ENCODE data around the gene KRT77. TPM values are rescaled to one million over a fixed set of nuclear protein-coding genes. Genes with fewer than 3 reads are reported as not detected.
"Not testable (repeated sequence)": the region's sequence is repeated elsewhere in the genome, so short reads cannot be mapped to it uniquely, and the experiment has no call there.

Gene KRT77
- total RNA-seq, 1 donor from 2014 or later: 2.5 TPM

DNA sequence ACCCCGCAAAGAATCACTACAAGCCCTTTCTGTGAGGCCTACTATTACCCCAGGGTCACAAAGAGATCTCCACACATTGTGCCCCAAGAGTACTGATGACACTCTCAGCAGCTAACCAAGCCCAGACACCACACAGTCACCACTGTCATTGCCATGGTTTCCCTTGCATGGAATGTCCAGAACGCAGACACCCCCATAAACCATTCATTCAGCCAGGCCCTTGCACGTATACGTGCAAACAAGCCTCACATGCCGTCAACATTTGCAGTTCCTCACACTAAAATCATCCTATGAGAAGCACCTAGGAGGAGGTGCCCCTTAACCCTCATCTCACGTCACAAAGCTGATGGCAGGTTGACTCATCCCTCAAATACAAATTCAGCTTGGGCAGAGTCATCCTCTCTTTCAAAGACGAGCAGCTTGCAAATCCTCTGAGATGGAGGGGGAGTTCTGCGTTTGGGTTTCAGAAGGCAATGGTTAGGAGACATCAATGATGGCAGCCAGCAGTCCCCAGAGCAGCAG is 17.1 kb upstream of the KRT77 start:
- H3K4me1 ChIP-seq: no peaks in the 10 kb centered on the region
- intact Hi-C loops (cut with DNase I): no loop called here
- H3K4me3 ChIP-seq: no peak overlapping the region
- TF ChIP-seq, protein P1, sequence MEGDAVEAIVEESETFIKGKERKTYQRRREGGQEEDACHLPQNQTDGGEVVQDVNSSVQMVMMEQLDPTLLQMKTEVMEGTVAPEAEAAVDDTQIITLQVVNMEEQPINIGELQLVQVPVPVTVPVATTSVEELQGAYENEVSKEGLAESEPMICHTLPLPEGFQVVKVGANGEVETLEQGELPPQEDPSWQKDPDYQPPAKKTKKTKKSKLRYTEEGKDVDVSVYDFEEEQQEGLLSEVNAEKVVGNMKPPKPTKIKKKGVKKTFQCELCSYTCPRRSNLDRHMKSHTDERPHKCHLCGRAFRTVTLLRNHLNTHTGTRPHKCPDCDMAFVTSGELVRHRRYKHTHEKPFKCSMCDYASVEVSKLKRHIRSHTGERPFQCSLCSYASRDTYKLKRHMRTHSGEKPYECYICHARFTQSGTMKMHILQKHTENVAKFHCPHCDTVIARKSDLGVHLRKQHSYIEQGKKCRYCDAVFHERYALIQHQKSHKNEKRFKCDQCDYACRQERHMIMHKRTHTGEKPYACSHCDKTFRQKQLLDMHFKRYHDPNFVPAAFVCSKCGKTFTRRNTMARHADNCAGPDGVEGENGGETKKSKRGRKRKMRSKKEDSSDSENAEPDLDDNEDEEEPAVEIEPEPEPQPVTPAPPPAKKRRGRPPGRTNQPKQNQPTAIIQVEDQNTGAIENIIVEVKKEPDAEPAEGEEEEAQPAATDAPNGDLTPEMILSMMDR (IDR thresholded peaks at IDR 0.05): no peak
- TF ChIP-seq POLR2A (IDR thresholded peaks at IDR 0.05) (no peak), POLR2AphosphoS5 (IDR thresholded peaks at IDR 0.05; ENCODE audit: insufficient read depth in 1 of 2, low read depth in 1 of 2) (no peak)
- H3K36me3 ChIP-seq: no peaks in the 10 kb centered on the region
- no peak for DNase-seq (ENCODE audit: extremely low spot score in 2 of 2)
- H3K9me3 ChIP-seq: no peaks in the 10 kb centered on the region
- no peaks in the 10 kb centered on the region for H3K27me3 ChIP-seq
- no peak overlapping the region for H3K27ac ChIP-seq

DNA sequence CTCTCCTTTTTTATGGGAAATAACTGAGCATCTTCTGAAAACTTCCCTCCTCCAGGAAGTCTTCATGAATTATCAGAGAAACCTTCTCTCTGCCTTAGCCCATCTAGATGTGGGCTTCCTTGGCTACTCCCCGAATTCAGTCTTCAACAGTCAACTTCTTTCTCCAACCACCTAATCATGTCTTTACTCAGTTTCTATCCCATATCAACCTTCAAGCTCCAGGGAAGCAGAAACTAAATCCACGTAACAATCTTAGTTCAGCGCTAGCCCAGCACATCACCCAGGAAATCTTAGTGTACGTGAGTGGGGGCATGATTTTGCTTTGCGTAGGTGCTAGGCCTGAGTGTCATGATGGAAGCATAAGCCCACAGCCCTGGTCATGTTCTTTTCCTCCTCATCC is 12.7 kb upstream of the KRT77 start:
- H3K4me3 ChIP-seq: no peak overlapping the region
- DNase-seq (ENCODE audit: extremely low spot score in 2 of 2): no peak
- intact Hi-C loops (cut with DNase I): no loop called here
- H3K4me1 ChIP-seq: peaks cover 9% of the 10 kb centered on the region
- H3K27me3 ChIP-seq: no peaks in the 10 kb centered on the region
- H3K36me3 ChIP-seq: no peaks in the 10 kb centered on the region
- no peak for TF ChIP-seq POLR2AphosphoS5 (IDR thresholded peaks at IDR 0.05; ENCODE audit: insufficient read depth in 1 of 2, low read depth in 1 of 2)
- TF ChIP-seq, protein P1 (IDR thresholded peaks at IDR 0.05): no peak
- no peak for TF ChIP-seq POLR2A (IDR thresholded peaks at IDR 0.05)
- no peak overlapping the region for H3K27ac ChIP-seq
- H3K9me3 ChIP-seq: no peaks in the 10 kb centered on the region

DNA sequence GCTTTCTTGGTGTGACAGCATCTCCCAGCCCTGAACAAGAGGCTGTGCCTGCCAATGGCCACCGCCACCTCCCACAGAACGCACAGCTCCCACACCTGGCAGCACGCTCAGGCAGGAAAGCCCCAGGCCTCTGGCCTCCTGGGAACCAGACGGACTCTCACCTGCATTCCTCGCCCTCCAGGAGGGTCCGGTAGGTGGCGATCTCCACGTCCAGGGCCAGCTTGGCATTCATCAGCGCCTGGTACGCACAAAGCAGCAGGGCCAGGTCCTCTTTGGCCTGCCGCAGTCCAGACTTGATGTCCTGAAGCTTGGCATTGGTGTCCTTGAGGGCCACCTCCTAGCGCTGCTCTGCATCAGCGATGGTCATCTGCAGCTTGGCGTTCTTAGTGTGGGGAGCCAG is 12.1 kb upstream of the KRT77 start:
- H3K4me1 ChIP-seq: peaks cover 9% of the 10 kb centered on the region
- no peak for DNase-seq (ENCODE audit: extremely low spot score in 2 of 2)
- no peak overlapping the region for H3K4me3 ChIP-seq
- no peaks in the 10 kb centered on the region for H3K27me3 ChIP-seq
- no peak overlapping the region for H3K27ac ChIP-seq
- no peak for TF ChIP-seq POLR2AphosphoS5 (IDR thresholded peaks at IDR 0.05; ENCODE audit: insufficient read depth in 1 of 2, low read depth in 1 of 2)
- TF ChIP-seq, protein P1 (IDR thresholded peaks at IDR 0.05): no peak
- TF ChIP-seq POLR2A (IDR thresholded peaks at IDR 0.05): no peak
- no peaks in the 10 kb centered on the region for H3K36me3 ChIP-seq
- no peaks in the 10 kb centered on the region for H3K9me3 ChIP-seq
- intact Hi-C loops (cut with DNase I): no loop called here

DNA sequence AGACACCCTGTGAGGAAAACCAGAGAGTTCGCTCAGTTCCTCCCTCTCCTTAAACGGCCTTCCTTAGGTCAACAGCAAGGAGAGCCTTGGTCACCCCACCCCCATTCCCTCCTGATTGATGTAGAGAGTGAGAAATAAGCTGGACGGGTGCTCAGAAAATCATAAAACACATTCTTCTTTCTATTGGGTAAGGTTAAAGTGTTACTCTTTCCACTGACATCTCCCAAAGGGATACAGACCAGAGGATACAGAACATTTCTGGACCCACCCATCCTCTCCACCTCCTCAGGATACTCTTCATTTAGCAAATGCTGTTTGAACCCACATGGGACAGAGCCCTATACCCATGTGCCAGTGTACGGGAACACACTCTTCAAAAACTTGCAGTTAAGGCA is 11.6 kb upstream of the KRT77 start:
- intact Hi-C loops (cut with DNase I): no loop called here
- no peak overlapping the region for H3K4me3 ChIP-seq
- no peak overlapping the region for H3K27ac ChIP-seq
- peaks cover 9% of the 10 kb centered on the region for H3K4me1 ChIP-seq
- H3K36me3 ChIP-seq: no peaks in the 10 kb centered on the region
- H3K9me3 ChIP-seq: no peaks in the 10 kb centered on the region
- no peak for DNase-seq (ENCODE audit: extremely low spot score in 2 of 2)
- TF ChIP-seq POLR2A (IDR thresholded peaks at IDR 0.05): no peak
- no peaks in the 10 kb centered on the region for H3K27me3 ChIP-seq

DNA sequence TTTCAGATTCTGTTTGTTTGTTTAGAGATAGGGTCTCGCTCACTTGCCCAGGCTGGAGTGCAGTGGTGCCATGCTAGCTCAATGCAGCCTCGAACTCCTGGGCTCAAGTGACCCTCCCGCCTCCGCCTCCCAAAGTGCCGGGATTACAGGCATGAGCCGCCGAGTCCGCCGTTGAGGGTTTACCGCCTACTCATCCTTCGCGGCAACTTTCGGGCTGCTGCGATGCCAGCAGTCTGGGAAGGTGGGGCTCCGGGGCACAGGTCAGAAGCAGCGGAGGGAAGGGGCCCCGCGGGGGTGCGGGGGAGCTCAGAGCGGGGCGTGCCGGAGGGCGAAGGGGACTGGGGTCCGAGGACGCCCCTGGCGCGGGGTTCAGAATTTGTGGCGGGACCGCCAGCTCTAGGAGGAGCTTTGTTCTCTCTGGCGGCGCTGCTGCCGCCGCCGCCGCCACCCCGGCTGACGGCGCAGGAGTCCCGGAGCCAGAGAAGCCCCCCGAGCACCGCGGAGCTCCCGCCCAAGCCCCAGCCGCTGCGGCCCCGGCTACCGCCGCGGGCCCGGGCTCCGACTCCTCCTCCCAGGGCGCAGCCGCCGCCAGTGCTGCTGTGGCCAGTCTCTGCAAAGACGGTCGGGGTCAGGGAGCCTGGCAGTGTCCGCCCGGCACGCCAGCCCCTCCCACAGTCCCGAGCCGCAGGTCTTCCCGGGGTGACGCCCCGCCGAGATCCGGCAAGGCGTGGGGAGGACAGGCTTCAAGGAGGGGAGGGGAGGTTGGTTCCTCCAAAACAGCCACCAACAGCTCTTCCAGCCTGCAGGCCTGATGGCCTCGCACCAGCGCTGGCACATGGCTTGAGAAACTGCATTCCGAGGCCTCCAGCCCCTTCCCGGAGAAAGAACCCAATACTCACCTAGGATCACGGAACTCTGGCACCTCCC is 10.9 kb upstream of the KRT77 start:
- peak overlapping the region in 1 of 2 donors; percentile 23 for H3K4me3 ChIP-seq
- intact Hi-C loops (cut with DNase I): no loop called here
- TF ChIP-seq, protein P1 (IDR thresholded peaks at IDR 0.05): no peak
- no peak for TF ChIP-seq POLR2A (IDR thresholded peaks at IDR 0.05)
- no peak for TF ChIP-seq POLR2AphosphoS5 (IDR thresholded peaks at IDR 0.05; ENCODE audit: insufficient read depth in 1 of 2, low read depth in 1 of 2)
- H3K27ac ChIP-seq: no peak overlapping the region
- no peak for DNase-seq (ENCODE audit: extremely low spot score in 2 of 2)
- H3K9me3 ChIP-seq: no peaks in the 10 kb centered on the region
- no peaks in the 10 kb centered on the region for H3K27me3 ChIP-seq
- no peaks in the 10 kb centered on the region for H3K36me3 ChIP-seq
- H3K4me1 ChIP-seq: peaks cover 9% of the 10 kb centered on the region

DNA sequence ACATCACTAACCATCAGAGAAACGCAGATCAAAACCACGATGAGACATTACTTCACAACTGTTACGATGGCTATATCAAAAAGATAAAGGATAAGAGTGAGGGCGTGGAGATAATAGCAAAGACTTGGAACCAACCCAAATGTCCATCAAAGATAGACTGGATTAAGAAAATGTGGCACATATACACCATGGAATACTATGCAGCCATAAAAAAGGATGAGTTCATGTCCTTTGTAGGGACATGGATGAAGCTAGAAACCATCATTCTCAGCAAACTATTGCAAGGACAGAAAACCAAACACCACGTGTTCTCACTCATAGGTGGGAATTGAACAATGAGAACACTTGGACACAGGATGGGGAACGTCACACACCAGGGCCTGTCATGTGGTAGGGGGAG is 8.8 kb upstream of the KRT77 start:
- H3K36me3 ChIP-seq; H3K4me1 ChIP-seq; H3K4me3 ChIP-seq; intact Hi-C loops (cut with DNase I); H3K27ac ChIP-seq; DNase-seq (ENCODE audit: extremely low spot score in 2 of 2); H3K27me3 ChIP-seq; H3K9me3 ChIP-seq: not testable (repeated sequence)

All from vagina (tissue), 2 donors.